ENCODE results near the gene EFS.

GRCh38 chr14:23347406-23348296 is 17.3 kb downstream of the EFS start:
- TF ChIP-seq, protein P1, sequence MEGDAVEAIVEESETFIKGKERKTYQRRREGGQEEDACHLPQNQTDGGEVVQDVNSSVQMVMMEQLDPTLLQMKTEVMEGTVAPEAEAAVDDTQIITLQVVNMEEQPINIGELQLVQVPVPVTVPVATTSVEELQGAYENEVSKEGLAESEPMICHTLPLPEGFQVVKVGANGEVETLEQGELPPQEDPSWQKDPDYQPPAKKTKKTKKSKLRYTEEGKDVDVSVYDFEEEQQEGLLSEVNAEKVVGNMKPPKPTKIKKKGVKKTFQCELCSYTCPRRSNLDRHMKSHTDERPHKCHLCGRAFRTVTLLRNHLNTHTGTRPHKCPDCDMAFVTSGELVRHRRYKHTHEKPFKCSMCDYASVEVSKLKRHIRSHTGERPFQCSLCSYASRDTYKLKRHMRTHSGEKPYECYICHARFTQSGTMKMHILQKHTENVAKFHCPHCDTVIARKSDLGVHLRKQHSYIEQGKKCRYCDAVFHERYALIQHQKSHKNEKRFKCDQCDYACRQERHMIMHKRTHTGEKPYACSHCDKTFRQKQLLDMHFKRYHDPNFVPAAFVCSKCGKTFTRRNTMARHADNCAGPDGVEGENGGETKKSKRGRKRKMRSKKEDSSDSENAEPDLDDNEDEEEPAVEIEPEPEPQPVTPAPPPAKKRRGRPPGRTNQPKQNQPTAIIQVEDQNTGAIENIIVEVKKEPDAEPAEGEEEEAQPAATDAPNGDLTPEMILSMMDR (conservative IDR thresholded peaks at IDR 0.05; ENCODE audit: low read depth, low read length), result no peak
- TF ChIP-seq EZH2 (IDR thresholded peaks at IDR 0.05; ENCODE audit: low read length, unreplicated experiment), result no peak
